Thyroid gland (tissue), 4 donors: ENCODE results near the gene CDH2. TPM values are rescaled to one million over a fixed set of nuclear protein-coding genes. Genes with fewer than 3 reads are reported as not detected.
A peak's percentile ranks its signal among the peaks of the same experiment; 100 is the strongest.

Experiments used
- DNase-seq, 2 donors: peaks; one replicate each; pipeline ENCODE4 v3.0.0-alpha.2; 2019
- H3K27ac ChIP-seq, 3 donors: fragments of 200-600 bp; sonication (generic); 1 replicate in 2 of 3; 2 replicates in 1 of 3; pipeline ENCODE4 v1.5.1; 2016 to 2019; ENCODE audit warnings: mild to moderate bottlenecking in 1 of 3, moderate library complexity in 1 of 3
- H3K27me3 ChIP-seq: fragments of 200-600 bp; sonication (generic); one replicate; pipeline ENCODE4 v1.5.1; 2019
- H3K36me3 ChIP-seq, 2 donors: fragments of 200-600 bp; sonication (generic); one replicate each; pipeline ENCODE4 v1.5.1; 2016 to 2019
- H3K4me1 ChIP-seq, 2 donors: fragments of 200-600 bp; sonication (generic); one replicate each; pipeline ENCODE4 v1.5.1; 2017 to 2019
- H3K4me3 ChIP-seq, 3 donors: fragments of 200-600 bp; sonication (generic); replicated peaks in 1 of 3; 1 replicate in 2 of 3; 2 replicates in 1 of 3; pipeline ENCODE4 v1.5.1; 2016; ENCODE audit warnings: mild to moderate bottlenecking in 1 of 3
- H3K9me3 ChIP-seq: fragments of 200-600 bp; sonication (generic); one replicate; pipeline ENCODE4 v1.5.1; 2017
- CTCF ChIP-seq, 6 experiments: fragments of 200-600 bp in 3 of 6; fragments of 450-650 bp in 3 of 6; sonication (generic) in 3 of 6; IDR thresholded peaks; one replicate each; pipeline ENCODE4 v1.5.1; 2016 to 2019; ENCODE audit warnings: antibody characterized with exemption in 6 of 6, mild to moderate bottlenecking in 2 of 6, inconsistent platforms in 1 of 6, moderate library complexity in 1 of 6
- POLR2A ChIP-seq, 2 donors: fragments of 450-650 bp; IDR thresholded peaks; one replicate each; pipeline ENCODE4 v1.6.1; 2017; ENCODE audit warnings: antibody characterized with exemption in 2 of 2, mild to moderate bottlenecking in 2 of 2, moderate library complexity in 1 of 2
- WGBS, 2 donors: methylation state at CpG; one replicate each; pipeline ENCODE4 v1.1.5; 2017; 5-methylcytosine and 5-hydroxymethylcytosine counted together
- intact Hi-C: fragments of 100-400 bp; cut with DNase I; formaldehyde crosslinking; loops from one replicate; pipeline ENCODE4 v1.15.1; 2023
- total RNA-seq, 4 donors: library from RNA; depleted of rRNA; stranded (reverse); fragments of >200 nt; gene quantifications; one replicate each; pipeline ENCODE4 v1.2.3, GENCODE V29; 2016

The CDH2 gene
- total RNA-seq, 4 donors from 2014 or later = 0.78 to 7.9 (median 3.3) TPM

GRCh38 chr18:28115149-28115550, 61.8 kb downstream of the CDH2 start:
- DNase-seq = no peak
- Histone ChIP-seq H3K4me3 (no peak overlapping the region), H3K27ac (peak overlapping the region in 1 of 3 donors; percentile 10), H3K4me1 (peaks cover 0 to 4% of the 10 kb centered on the region in 2 donors), H3K27me3 (no peaks in the 10 kb centered on the region), H3K36me3 (no peaks in the 10 kb centered on the region), H3K9me3 (no peaks in the 10 kb centered on the region)
- TF ChIP-seq CTCF (IDR thresholded peaks at IDR 0.05) (no peak), POLR2A (IDR thresholded peaks at IDR 0.05) (no peak)
- WGBS, 2 donors = 50 to 63% methylated on average over 2 of the region's 2 CpGs
- intact Hi-C loops = no loop called here

GRCh38 chr18:28114472-28114871, 62.5 kb downstream of the CDH2 start:
- intact Hi-C loops = no loop called here
- no peak overlapping the region for H3K4me3 ChIP-seq
- no peaks in the 10 kb centered on the region for H3K36me3 ChIP-seq
- 69 to 71% methylated on average over 3 of the region's 3 CpGs for WGBS, 2 donors
- no peak overlapping the region for H3K27ac ChIP-seq
- TF ChIP-seq POLR2A (IDR thresholded peaks at IDR 0.05) (no peak), CTCF (IDR thresholded peaks at IDR 0.05) (no peak)
- no peaks in the 10 kb centered on the region for H3K9me3 ChIP-seq
- peaks cover 0 to 4% of the 10 kb centered on the region in 2 donors for H3K4me1 ChIP-seq
- H3K27me3 ChIP-seq = no peaks in the 10 kb centered on the region
- DNase-seq = no peak

GRCh38 chr18:28113271-28114029, 63.5 kb downstream of the CDH2 start:
- 81 to 87% methylated on average over 3 of the region's 3 CpGs for whole genome bisulfite sequencing, 2 donors
- Histone ChIP-seq H3K27me3 (no peaks in the 10 kb centered on the region), H3K9me3 (no peaks in the 10 kb centered on the region), H3K4me1 (peaks cover 0 to 4% of the 10 kb centered on the region in 2 donors), H3K27ac (no peak overlapping the region), H3K36me3 (no peaks in the 10 kb centered on the region), H3K4me3 (no peak overlapping the region)
- no peak for DNase-seq
- intact Hi-C loops = no loop called here
- TF ChIP-seq CTCF (IDR thresholded peaks at IDR 0.05) (no peak), POLR2A (IDR thresholded peaks at IDR 0.05) (no peak)

- H3K36me3 ChIP-seq = no peaks in the 10 kb centered on the region
- no peak overlapping the region for H3K27ac ChIP-seq
- H3K27me3 ChIP-seq = no peaks in the 10 kb centered on the region
- H3K4me1 ChIP-seq = peaks cover 0 to 4% of the 10 kb centered on the region in 2 donors
- DNase-seq = no peak
- TF ChIP-seq POLR2A (IDR thresholded peaks at IDR 0.05) (no peak), CTCF (IDR thresholded peaks at IDR 0.05) (no peak)
- intact Hi-C loops = no loop called here
- 61 to 63% methylated on average over 5 of the region's 5 CpGs for WGBS, 2 donors
- H3K4me3 ChIP-seq = no peak overlapping the region
- H3K9me3 ChIP-seq = no peaks in the 10 kb centered on the region
These were observed 64.9 kb downstream of the CDH2 start for GRCh38 chr18:28112056-28112470.

- no peak overlapping the region for H3K27ac ChIP-seq
These were observed 66.0 kb downstream of the CDH2 start for GRCh38 chr18:28110924-28111323.

More at GRCh38 chr18:28110924-28111323, 66.0 kb downstream of the CDH2 start:
- no peaks in the 10 kb centered on the region for H3K9me3 ChIP-seq
- H3K27me3 ChIP-seq = no peaks in the 10 kb centered on the region
- H3K4me3 ChIP-seq = no peak overlapping the region
- no peak for DNase-seq
- peaks cover 0 to 4% of the 10 kb centered on the region in 2 donors for H3K4me1 ChIP-seq
- WGBS, 2 donors = 80 to 92% methylated on average over 9 of the region's 9 CpGs
- intact Hi-C loops = no loop called here
- H3K36me3 ChIP-seq = no peaks in the 10 kb centered on the region
- TF ChIP-seq POLR2A (IDR thresholded peaks at IDR 0.05) = no peak
- no peak for TF ChIP-seq CTCF (IDR thresholded peaks at IDR 0.05)
